GM19324 (cell line): ENCODE measurements around the gene APOBEC3F.
"Not testable (repeated sequence)": the region's sequence is repeated elsewhere in the genome, so short reads cannot be mapped to it uniquely, and the experiment has no call there.

Experiments used
- ATAC-seq: cut with Tn5 transposase; IDR thresholded peaks from one replicate; pipeline ENCODE4 v1.9.1; 2021; ENCODE audit warnings: mild to moderate bottlenecking, moderate library complexity; ENCODE audit not compliant: unreplicated experiment, low FRiP score

The APOBEC3F gene

DNA sequence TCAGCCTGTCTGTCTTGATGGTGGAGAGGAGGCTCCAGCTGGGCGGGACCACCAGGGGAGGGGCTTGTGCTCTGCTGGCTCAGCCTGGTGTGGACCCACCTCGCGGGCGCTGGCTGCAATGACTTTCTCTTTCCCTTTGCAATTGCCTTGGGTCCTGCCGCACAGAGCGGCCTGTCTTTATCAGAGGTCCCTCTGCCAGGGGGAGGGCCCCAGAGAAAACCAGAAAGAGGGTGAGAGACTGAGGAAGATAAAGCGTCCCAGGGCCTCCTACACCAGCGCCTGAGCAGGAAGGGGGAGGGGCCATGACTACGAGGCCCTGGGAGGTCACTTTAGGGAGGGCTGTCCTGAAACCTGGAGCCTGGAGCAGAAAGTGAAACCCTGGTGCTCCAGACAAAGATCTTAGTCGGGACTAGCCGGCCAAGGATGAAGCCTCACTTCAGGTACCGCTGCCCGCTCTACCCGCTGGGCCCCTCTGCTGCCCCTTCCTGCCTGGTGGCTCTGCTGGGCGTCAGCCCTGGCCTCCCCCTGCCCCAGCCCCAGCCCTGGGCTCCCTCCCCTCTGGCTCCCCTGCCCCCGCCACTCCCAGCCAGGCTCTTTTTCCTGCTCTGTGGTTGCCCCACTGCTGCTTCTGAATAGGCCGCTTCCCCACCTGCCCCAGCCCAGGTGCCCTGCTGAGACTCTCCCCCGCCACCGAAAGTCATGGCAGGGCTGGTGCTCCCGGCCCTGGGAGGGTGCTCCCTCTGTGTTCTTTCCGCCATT is at the start of gene APOBEC3F:
APOBEC3F (plus strand) TSS at position 327 of the 759 bp plus-strand sequence; CDS start at position 424, 97 bp downstream.
- ATAC-seq = peak; percentile 85

DNA sequence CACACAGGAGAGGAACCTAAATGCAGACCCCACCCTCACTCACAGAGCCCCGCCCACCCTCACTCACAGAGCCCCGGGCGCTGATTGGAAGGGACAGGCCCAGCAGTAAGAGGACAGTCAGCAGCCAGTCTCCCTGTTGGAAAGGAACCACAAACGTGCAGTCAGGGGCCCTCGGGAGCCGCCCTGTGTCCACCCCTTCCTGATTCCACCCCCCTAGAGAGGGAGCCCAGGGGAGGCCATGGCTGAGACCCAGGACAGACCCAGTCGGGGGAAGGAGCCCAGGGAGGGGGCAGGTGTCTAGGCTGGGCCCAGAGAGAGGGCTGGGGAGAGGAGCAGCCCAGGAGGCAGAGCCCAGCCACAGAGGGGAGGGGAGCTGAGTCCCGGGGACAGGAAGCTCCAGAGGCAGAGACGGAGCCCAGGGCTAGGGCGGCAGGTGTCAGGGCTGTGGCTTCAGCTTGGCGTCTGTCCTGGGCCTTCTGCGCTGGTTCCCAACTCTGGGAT is 47.7 kb upstream of the APOBEC3F start:
- ATAC-seq = not testable (repeated sequence)

- no peak for ATAC-seq
Observed at GRCh38 chr22:38996105-38996504, 44.6 kb upstream of the APOBEC3F start.

DNA sequence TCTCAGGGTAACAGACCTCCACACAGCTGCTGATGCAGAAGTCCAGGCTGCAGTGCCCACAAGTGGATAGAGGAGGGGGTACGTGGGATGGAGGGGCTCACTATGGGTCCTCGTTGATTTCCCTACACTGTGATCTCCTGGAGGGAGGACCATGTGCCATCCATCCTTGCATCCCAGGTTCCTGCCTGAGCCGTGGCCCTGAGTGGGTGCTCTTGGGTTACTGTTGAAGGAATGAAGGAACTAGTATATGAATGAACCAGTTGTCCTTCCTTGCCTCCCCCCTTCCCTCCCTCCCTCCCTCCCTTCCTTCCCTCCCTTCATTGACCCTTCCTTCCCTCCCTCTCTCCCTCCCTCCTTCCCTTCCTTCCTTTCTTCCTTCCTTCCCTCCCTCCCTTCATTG is 43.1 kb upstream of the APOBEC3F start:
- no peak for ATAC-seq

- ATAC-seq = peak; percentile 65
Observed at GRCh38 chr22:39003165-39003638, 37.5 kb upstream of the APOBEC3F start.

GRCh38 chr22:39007177-39007576 is 33.5 kb upstream of the APOBEC3F start:
- ATAC-seq = no peak

- not testable (repeated sequence) for ATAC-seq
Observed at GRCh38 chr22:39008271-39008850, 32.3 kb upstream of the APOBEC3F start.

DNA sequence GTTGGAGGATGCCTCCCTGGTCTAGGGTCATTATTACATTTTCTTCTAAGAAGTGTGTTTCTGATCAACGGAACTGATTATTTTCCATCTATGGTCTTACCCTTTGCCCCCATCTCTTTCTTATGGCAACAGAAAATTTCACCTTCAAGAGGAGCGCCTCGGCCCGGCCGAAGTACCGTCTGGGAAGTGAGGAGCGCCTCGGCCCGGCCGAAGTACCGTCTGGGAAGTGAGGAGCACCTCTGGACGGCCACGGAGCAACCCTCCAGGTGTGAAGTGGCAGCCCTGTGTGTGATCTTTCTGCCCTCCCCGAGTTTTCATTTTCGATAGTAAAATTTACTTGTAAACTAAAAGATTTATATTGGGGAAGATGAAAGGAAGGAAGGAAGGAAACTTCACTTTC is 29.7 kb upstream of the APOBEC3F start:
- no peak for ATAC-seq

DNA sequence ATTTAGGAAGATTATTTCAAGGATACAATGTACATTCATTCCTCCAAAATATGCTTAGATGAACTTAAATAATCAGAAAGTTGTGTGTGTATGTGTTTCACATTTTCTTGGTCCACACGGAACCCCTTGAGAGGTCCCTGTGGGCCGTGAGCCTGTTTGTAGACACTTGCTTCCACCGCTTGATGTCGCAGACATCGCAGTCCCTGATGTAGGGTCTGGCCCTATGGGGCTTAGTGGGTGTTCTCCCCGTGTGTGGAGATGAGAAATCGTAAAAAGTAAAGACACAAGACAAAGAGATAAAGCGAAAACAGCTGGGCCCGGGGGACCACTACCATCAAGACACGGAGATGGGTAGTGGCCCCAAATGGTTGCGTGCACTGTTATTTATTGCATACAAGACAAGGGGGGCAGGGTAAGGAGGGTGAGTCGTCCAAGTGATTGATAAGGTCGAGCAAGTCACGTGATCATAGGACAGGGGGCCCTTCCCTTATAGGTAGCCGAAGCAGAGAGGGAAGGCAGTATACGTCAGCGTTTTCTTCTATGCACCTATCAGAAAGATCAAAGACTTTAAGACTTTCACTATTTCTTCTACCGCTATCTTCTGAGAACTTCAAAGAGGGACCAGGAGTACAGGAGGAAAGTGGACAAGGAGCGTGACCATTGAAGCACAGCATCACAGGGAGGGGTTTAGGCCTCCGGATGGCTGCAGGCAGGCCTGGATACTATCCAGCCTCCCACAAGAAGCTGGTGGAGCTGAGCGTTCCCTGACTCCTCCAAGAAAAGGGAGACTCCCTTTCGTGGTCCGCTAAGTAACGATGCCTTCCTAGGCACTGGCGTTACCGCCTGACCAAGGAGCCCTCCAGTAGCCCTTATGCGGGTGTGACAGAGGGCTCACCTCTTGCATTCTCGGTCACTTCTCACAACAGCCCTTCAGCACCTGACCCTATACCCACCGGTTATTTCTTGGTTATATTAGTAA is 27.8 kb upstream of the APOBEC3F start:
- no peak for ATAC-seq

GRCh38 chr22:39013561-39013941 is 27.1 kb upstream of the APOBEC3F start:
- ATAC-seq = not testable (repeated sequence)

GRCh38 chr22:39013942-39014722 is 26.5 kb upstream of the APOBEC3F start, which contains the start of gene APOBEC3C:
APOBEC3C (plus strand) TSS chr22:39014257; CDS start chr22:39014363, 106 bp downstream.
- ATAC-seq = peak; percentile 88

- not testable (repeated sequence) for ATAC-seq
Observed at GRCh38 chr22:39014723-39015121, 25.9 kb upstream of the APOBEC3F start.

DNA sequence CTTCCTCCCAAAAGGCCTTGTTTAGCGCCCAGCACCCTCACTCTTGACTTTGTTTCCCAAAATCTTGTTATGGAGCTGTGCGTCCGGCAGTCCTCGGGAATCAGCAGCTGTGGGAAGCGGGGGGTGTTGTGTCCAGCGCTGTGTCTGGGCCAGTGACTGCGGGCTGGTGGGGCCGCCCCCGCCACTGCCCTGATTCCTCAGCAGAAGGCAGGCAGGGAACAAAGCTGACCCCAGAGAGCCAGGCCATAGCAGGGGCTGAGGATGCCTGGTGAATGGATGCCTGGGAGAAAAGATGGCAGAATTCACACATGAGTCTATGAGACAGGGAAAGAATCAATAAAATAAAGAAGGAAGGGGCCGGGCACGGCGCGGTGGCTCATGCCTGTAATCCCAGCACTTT is 24.1 kb upstream of the APOBEC3F start:
- ATAC-seq = no peak

DNA sequence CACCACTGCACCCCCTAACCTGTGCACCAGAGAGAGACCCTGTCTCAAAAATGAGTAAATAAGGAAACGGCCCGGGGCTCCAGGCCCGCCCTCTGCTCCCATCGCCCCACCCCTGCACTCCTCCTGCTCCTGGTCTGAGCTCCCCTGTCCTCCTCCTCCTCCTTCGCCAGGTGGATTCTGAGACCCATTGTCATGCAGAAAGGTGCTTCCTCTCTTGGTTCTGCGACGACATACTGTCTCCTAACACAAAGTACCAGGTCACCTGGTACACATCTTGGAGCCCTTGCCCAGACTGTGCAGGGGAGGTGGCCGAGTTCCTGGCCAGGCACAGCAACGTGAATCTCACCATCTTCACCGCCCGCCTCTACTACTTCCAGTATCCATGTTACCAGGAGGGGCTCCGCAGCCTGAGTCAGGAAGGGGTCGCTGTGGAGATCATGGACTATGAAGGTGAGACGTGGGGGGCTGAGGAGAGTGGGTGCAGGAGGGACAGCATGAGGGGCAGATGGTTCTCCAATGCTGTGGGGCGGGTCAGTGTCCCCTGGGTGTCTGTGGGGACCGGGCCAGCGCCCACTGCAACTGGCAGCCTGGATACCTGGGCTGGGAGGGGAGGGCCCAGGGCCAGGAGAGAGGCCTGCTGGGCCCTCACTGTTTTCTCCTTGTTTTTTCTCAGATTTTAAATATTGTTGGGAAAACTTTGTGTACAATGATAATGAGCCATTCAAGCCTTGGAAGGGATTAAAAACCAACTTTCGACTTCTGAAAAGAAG is 22.9 kb upstream of the APOBEC3F start:
- ATAC-seq = no peak

DNA sequence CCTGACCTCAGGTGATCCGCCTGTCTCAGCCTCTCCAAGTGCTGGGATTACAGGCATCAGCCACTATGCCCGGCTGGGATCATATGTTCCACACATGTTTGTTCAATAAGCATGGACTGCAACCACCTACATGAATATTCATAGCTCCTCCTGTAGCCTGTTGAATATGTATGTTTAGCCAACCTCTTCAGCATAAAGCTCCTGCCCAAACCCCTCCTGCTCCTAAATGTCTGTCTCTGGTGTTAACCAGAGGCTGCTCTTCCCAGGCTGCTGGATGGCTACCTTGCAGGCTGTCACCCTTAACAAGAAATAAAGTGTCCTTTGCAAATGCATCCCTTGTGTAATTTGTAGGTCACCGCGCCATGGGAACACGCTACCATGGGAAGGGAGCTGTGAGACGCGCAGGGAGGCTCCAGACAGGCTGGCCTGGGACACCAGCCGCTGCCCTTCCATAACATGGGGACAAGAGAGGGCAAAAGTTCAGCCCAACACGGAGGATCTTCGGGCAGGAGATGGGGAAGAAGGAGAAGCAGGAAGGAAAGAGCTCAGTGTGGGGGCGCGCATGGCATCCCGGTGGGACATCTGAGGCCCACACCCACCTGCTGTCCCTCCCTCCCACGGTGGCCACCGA is 20.5 kb upstream of the APOBEC3F start:
- ATAC-seq = peak; percentile 2

GRCh38 chr22:39021552-39022250 is 19.0 kb upstream of the APOBEC3F start:
- no peak for ATAC-seq

GRCh38 chr22:39024519-39025308 is 15.9 kb upstream of the APOBEC3F start:
- ATAC-seq = no peak
